Activated T-helper 1 cell treated with anti-CD3 and anti-CD28 coated beads, Interleukin-2, amount 50 U/mL, for 16 hours (primary cell): ENCODE data around the gene DAPP1.

Experiments
- DNase-seq, 2 donors: peaks; one replicate each; pipeline ENCODE4 v3.0.0-alpha.2; 2020; ENCODE audit warnings: low read depth in 1 of 2, low spot score in 1 of 2

The DAPP1 gene

DNA sequence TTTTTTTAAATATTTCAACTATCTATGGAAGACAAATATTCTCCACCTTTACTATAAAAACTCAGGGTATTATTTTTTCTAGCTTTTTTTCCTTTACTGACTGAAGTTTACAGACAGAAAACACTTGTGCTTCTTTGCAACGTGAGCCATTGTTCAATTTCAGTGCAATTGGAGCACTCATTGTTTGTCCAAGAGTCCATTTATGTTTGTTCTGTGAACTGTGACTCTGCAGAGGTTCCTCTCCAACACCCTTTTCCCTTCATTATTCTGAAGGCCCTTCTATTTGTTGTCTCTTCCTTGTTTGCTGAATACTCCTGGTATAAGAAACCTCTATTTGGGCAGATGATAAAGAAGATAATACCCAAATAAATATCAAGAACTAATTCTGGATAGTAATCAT, 37.4 kb downstream of the DAPP1 start:
- DNase-seq = no peak

DNA sequence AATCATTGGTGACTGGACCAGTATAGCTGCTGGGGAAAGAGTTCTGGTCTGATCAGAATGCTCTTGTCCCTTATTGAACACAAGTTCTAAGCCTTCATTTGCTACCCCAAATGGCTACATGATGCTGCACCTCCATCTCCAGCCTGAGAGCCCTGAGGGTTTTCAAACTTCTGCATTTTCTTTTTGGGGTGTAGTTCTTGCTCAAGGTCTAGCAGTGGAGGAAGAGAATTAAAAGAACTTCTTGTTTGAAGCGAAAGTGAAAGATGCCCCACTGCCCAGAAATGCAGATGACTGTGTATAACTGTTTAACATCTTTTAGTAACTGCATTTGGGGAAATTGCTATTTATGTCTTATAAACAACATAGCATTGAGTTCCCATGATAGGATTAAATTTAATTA, 39.1 kb downstream of the DAPP1 start:
- DNase-seq = no peak

DNA sequence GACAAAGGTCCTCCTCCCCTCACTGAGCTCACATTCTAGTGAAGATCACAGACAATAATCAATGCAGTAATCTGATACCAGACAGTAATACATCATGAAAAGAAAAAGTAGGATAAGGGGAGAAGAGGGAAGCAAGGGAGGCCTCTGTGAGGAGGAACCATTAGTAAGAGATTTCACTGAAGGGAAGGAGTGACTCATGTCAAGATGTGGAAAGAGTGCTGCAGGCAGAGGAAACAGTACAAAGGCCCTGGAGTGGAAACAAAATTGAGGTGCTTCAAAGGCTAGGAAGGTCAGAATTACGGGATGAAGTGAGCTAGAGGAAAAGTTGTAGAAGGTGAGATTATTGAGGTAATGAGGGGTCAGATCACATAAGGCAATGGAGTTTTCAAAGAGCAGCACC, 39.5 kb downstream of the DAPP1 start:
- no peak for DNase-seq

DNA sequence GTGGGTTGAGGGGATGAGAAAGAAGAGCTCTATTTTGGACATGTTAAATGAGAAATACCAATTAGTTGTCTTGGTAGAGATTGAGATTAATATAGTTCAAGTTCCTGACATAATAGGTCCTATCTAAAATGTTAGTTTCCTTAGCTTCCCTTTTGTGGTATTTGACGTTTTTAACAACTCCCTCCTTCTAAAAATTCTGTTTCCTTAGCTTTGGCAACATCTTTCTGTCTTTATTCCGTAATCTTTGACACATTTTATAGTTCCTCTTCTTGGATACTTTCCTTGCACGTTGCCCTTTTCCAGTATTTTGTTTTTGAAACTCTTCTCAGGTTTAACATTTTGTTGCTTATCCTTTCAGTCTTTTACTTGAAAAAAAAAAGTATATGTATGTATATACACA, 40.7 kb downstream of the DAPP1 start:
- no peak for DNase-seq

DNA sequence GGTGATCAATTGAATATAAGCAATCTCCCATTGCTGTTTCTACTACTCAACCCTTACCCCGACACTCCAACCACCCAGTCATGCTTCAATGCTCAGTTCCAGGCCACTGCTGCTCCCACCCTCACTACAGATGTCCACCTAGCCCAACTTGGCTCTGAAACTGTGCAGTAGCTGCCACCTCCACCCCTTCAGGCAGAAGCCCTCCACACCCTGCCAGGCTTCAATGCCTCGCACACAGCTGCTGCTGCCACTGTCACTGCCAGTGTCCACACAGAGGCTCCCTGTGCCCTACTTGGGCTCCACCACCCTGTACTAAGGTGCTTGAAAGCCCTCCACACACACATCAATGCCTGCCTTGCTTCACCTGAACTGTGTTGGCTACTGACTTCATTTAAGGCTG, 43.0 kb downstream of the DAPP1 start:
- no peak for DNase-seq

DNA sequence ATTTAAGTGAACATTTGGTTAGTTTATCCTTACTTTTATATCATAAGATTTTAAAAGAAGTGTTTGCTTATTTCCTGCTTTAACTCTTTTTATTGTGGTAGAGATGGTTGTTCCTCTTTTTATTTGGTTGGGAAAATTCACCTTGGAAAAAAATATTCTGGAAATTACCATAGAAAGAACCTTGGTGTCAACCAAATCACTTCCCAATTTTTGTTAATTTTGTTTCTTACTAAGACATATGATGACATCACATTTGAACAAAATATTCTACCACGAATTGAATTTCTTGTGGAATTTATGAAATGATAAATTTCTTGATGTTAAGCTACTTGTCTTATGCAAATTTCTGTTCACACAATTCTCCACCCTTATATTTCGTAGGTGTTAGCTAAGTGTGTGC, 43.9 kb downstream of the DAPP1 start:
- no peak for DNase-seq

DNA sequence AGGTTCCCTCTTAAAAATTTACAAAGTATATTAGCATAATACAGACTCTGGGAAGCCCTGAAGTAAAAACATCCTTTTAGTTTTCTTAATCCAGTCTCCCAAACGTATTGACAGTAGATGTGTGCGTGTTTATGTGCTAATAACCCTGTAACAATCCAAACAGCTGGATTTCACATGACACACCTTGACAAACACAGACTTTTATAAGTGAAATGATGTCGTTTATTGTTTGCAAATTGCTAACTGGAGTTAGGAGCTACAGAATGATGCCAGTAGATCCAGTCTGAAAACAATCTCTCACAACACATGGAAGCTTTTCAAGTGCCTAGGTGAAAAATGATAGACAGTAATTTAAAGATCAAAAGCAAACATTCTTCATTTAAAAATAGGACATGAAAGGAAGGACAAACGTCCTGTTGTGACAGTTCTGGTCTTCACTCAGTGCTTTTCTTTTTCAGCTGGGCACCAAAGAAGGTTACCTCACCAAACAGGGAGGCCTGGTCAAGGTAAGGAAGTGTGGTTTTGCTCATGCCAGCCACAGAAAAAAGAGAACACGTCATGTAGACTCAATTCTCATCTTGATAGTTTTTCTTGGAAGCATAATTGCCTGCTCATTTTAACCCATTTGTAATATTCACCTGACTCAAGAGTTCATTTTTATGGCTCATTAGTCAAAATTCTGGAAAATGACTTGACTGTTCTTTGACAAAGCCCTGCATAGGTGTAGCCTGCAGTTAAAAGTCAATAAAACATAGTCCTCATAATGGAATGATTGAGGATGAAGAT, 44.7 kb downstream of the DAPP1 start:
- no peak for DNase-seq

DNA sequence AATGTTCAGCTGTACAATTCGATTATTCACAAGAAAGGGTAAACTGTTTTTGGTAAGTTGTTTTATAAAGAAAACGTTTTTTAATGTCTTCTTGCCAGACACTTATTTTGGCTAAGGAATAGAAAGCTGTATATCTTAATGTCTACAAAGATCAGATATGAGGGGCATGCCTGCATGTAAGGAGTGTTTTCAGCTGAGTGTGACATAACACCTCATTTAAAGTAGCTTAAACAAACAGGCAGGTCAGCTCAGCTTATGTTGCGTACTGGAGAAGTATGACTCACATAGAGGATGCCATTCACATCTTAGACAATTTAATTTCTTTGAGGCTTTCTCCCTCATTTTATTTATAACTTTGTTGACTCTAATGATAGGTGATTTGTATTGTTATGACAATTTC, 47.2 kb downstream of the DAPP1 start:
- no peak for DNase-seq

DNA sequence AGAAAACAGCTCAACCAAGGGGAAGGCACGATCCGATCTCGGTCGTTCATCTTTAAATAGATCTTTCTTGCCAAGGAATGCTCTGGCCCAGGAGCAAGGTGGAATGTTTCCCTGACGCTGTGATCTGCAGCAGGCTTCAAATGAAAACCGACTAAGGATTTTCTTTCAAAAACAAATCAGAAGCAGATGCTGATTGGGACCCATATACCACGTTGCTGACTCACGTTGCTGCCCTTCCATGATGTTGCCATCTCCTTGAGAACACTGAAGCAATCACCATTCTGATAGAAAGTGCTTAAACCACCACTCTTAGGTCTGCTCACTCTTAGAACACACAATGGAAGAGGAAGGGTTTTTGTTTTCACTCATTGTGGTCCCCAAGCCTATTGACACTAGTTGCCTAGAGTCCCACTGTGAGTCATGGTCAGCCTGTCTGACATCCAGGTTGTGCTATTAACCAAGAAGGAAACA, 51.5 kb downstream of the DAPP1 start:
- no peak for DNase-seq

DNA sequence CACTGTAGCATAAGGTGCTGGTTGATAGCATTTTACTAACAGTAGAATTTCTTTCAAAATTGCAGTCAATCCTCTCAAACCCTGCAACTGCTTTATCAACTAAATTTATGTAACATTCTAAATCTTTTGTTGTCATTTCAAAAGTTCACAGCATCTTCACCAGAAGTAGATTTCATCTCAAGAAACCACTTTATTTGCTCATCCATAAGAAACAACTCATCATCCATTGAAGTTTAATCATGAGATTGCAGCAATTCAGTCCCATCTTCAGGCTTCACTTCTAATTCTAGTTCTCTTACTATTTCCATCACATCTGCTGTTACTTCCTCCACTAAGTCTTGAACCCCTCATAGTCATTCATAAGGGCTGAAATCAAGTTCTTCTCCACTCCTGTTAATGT, 55.9 kb downstream of the DAPP1 start:
- no peak for DNase-seq

DNA sequence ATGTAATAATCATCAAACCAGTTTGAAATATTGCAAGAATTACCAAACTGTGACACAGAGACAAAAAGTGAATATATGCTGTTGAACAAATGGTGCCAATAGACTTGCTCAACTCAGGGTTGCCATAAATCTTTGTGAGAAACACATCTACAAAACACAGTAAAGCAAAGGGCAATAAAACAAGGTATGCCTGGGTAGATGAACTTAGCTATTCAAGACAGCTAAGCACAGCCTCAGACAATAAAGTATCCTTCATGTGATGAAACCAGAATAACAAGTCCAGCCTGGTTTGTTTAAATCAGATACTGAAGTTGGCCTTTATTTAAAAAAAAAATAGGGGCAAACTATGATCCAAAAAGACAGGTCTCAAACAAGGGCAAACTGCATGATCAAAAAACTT, 58.4 kb downstream of the DAPP1 start:
- DNase-seq = no peak

DNA sequence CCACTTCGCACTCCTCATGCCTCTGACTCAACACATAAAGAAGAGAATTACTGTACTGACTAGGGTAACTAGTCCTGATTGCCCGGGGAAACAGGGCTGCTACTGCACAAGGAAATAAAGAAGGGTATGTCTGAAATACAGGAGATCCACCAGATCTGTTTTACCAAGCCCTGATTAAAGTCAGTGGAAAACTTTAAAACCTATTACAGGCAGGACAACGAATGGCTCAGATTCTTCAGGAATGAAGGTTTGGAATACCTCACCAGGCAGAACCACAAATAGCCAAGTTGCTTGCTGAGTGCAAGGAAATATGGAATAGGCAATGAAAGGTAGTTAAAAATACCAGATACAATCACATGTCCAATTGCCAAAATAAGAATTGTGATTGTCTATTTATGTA, 60.3 kb downstream of the DAPP1 start:
- no peak for DNase-seq

DNA sequence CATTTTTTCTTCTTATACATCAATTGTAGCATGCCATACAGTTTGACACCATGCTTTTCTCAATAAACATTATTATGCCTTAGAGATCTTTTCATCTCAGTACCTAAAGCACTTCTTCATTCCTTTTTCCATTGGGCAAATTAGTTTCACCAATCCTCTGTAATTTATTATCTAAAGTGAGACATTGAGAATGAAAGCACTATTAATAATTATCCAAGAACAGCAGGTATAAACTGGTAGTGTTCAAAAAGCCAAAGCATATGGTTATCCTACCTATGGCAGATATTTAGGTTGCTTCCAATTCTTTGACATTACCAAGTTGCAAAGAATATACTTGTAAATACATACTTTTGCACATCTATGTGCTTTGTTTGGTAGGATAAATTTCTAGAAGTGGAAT, 62.0 kb downstream of the DAPP1 start:
- DNase-seq = no peak

DNA sequence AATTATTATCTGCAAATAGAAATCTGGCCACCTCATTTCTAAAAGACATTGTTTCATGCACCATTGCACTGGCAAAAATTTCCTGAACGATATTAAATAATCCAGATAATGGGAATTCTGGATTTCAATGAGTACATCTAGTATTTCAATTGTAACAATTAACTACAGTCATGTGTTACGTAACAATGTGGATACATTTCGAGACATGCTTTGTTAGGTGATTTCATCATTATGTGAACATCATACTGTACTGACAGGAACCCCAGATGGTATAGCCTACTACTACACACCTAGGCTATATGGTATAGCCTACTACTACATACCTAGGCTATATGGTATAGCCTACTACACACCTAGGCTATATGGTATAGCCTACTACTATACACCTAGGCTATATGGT, 62.8 kb downstream of the DAPP1 start:
- DNase-seq = no peak

DNA sequence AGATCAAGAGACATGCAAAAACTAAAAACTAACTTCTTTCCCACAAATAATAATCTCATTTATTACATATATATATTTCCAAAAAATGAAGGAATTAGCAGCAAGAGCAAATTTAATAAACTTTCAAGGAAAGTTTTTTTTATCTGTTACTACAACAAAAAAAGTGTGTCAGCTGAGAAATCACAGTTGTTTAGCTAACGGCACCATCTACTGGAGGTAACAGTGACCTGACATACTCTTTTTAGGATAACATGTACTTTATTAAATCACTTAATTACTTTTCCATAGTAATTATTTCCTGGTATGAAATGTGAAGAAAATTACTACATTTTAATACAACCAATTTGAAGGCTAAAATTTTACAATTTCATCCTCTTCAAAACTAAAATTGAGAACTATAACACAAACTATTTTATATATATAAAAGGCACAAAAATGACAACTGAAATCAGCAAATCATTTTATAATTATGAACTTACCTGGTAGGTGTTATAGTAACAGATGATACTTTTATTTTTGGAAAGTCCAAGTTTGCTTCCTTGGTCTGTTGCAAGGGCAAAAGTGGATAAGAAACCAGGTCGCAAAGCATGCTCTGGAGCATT, 68.5 kb downstream of the DAPP1 start:
- no peak for DNase-seq

DNA sequence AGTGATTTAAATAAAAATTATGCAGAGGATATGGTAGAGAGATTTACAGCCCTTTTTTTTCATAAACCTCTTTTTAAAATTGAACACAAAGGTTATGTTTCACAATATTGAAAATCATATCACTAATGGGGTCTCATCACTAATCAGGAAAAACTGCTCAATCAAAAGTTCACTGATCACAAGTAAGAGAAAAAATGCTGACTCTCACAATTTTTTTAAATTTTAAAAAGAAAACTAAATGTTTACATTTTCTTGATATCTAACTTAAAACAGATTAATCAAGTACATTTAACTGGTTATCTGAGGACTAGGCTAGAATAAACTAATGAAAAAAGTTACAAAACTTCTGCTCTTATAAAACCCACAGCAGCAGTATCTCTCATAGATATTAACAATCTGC, 69.1 kb downstream of the DAPP1 start:
- no peak for DNase-seq

DNA sequence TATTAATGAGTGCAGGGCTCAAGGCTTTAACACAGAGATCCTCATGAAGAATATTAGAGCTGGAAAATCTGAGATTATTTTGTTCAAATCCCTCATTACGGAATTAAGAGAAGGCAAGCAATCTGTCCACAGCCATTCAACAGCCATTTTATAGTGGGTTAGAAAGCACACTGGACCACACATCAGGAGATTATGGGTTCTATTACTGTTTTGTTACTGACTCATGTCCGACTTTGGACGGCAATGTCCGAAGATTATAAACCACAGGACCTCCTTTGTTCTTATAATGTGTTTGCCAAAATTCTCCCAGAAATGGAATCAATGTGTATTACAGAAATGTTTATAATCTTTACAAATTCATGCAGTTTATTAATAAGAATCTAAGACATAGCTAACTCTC, 69.5 kb downstream of the DAPP1 start:
- no peak for DNase-seq

DNA sequence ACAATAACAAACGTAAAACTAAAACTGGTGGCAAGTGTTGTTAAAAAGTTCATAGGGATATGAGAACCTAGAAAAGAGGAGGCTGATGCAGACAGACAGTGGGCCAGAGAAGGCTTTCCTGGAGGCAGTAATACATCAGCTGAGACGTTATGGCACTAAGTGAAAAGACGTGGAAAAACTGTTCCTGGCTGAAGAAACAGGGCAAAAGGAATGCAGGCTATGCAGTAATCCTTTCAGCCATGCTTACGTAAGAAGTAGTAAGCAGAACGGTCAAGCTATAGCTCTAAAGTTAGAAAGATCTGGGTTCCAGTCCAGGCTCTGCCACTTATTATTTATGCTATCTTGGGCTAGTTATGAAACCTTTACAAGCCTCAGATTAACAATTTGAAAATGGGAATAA, 71.2 kb downstream of the DAPP1 start:
- no peak for DNase-seq

DNA sequence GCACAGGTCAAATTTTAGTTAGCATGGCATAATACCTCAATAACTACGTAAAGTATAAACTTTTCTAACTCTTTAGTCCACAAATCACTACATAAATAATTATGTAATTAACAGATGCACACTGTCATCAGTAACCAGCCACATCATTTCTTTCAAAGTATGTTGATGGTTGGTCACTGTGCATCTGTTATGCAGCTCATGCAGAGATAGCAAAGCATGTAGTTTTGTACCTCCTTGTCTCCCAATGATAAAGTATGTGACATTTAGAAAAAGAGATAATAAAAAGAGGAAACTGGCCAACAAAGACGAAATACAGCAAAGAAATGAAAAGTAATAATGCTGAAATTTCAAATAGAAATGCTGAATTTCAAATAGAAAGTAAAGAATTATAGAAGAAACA, 74.7 kb downstream of the DAPP1 start:
- DNase-seq = no peak

DNA sequence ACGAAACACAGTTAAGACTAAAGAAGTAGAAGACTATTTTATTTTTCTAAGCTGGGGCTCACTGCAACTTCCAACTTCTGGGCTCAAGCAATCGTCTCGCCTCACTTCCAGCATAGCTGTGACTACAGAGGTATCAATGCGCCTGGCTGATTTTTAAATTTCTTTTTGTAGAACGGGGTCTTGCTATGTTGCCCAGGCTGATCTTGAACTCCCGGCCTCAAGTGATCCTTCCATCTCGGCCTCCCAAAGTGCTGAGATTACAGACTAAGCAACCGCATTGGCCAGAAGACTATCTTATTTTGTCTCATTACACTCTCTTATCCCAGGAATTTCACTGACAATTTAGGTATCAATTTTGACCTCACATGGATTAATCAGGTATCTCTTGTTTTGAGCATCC, 76.4 kb downstream of the DAPP1 start:
- DNase-seq = no peak

DNA sequence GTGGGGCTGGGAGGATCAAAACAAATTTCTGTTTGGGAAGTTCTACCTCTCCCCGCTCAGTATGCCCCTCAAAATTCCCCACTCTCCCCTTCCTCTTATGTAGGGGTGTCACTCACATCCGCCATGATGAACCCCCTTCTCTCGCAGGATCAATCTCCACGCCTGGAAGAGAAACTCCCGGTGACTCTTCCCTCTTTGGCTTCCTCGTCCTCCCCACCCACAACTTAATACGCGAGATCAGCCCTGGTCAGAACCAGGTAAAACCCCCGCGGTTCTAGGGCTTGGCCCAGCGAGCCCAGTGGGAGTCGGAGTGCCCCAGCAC, 77.2 kb downstream of the DAPP1 start:
- no peak for DNase-seq

DNA sequence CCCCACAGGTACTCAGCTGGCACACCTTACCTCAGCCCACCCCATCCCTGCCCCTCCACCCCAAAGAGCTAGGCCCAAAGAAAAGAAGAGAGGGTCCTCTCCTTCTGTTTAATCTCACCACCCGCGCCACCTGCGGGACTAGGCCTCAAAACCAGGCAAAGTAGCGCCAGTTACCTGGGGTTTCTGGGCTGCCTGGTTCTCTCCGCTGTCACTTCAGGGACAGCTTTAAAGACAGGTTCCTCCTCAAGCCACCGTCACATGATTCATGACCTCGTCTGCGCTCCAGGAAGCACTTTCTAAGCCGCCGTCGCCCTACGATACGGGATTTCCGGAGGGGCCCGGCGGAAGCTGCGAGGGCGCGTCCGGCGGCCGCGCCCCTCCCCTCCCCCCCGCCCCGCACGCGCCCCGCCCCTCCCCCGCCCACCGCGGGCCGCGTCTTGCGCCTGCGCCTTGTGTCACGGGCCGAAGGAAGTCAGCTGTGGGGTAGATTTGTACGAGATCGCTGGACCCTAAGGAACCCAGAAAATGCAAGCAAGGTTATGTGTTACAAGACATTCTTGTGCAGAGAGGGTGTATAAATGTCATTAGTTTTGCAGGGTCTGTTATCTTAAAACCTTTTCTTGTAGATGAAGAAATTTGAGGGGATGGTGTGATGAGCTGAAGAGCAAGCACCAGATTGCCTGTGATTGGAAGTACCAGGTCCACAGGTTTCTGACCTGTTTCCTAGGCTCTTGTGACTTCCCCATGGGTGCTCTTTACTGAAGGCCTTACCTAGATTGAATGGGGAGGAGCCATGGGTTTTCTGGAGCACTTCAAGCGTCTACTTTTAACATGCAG, 77.8 kb downstream of the DAPP1 start, which contains the start of gene LAMTOR3:
LAMTOR3 (minus strand) TSS at position 267 of the 837 bp plus-strand sequence. CDS start 464 bp downstream, outside the sequence.
- DNase-seq = peak; percentile 79 to 82
